Trophoblast cell (in vitro differentiated cells and primary cell): ENCODE results near the gene TARM1.

Experiments
- DNase-seq, 2 donors: peaks; one replicate each; pipeline ENCODE4 v3.0.0-alpha.2; 2016
- H2AFZ ChIP-seq: 2 replicates; pipeline ENCODE4 v1.6.1; 2013; ENCODE audit warnings: low read length, moderate library complexity, mild to moderate bottlenecking; ENCODE audit not compliant: insufficient read depth, poor library complexity
- H2AK5ac ChIP-seq: 2 replicates; pipeline ENCODE4 v1.6.1; 2013; ENCODE audit warnings: mild to moderate bottlenecking, low read length
- H2BK120ac ChIP-seq: 2 replicates; pipeline ENCODE4 v1.6.1; 2013; ENCODE audit warnings: low read length, mild to moderate bottlenecking, moderate library complexity; ENCODE audit not compliant: insufficient read depth, poor library complexity
- H2BK12ac ChIP-seq: 2 replicates; pipeline ENCODE4 v1.6.1; 2013; ENCODE audit warnings: mild to moderate bottlenecking, low read length, moderate library complexity
- H2BK5ac ChIP-seq: 2 replicates; pipeline ENCODE4 v1.6.1; 2013; ENCODE audit warnings: low read length, low read depth, moderate library complexity, mild to moderate bottlenecking; ENCODE audit not compliant: poor library complexity
- H3K14ac ChIP-seq: 2 replicates; pipeline ENCODE4 v1.6.1; 2013; ENCODE audit warnings: mild to moderate bottlenecking, low read length
- H3K18ac ChIP-seq: 2 replicates; pipeline ENCODE4 v1.6.1; 2013; ENCODE audit warnings: mild to moderate bottlenecking, low read length
- H3K23ac ChIP-seq: 2 replicates; pipeline ENCODE4 v1.6.1; 2013; ENCODE audit warnings: low read length
- H3K27ac ChIP-seq: 2 replicates; pipeline ENCODE4 v1.5.1; 2013; ENCODE audit warnings: low read depth, mild to moderate bottlenecking, inconsistent platforms, low read length, moderate library complexity
- H3K27me3 ChIP-seq: 2 replicates; pipeline ENCODE4 v1.6.1; 2013; ENCODE audit warnings: inconsistent platforms, mild to moderate bottlenecking, low read length, moderate library complexity; ENCODE audit not compliant: insufficient read depth
- H3K36me3 ChIP-seq, 2 experiments: 1 replicate in 1 of 2; 2 replicates in 1 of 2; pipeline ENCODE4 v1.6.1; 2013; ENCODE audit warnings: low read length in 2 of 2, mild to moderate bottlenecking in 2 of 2, moderate library complexity in 1 of 2; ENCODE audit not compliant: insufficient read depth in 2 of 2, control insufficient read depth in 1 of 2
- H3K4ac ChIP-seq: 2 replicates; pipeline ENCODE4 v1.6.1; 2013; ENCODE audit warnings: low read depth, mild to moderate bottlenecking, low read length, moderate library complexity
- H3K4me1 ChIP-seq, 2 experiments: 1 replicate in 1 of 2; 2 replicates in 1 of 2; pipeline ENCODE4 v1.6.1; 2013; ENCODE audit warnings: low read length in 2 of 2, mild to moderate bottlenecking in 2 of 2, moderate library complexity in 1 of 2; ENCODE audit not compliant: insufficient read depth in 2 of 2, control insufficient read depth in 1 of 2
- H3K4me2 ChIP-seq: 2 replicates; pipeline ENCODE4 v1.6.1; 2013; ENCODE audit warnings: inconsistent platforms, mild to moderate bottlenecking, low read length, moderate library complexity
- H3K4me3 ChIP-seq: 2 replicates; pipeline ENCODE4 v1.5.1; 2013; ENCODE audit warnings: mild to moderate bottlenecking, low read depth, low read length, inconsistent platforms
- H3K79me1 ChIP-seq: one replicate; pipeline ENCODE4 v1.6.1; 2013; ENCODE audit warnings: low read length
- H3K79me2 ChIP-seq: 2 replicates; pipeline ENCODE4 v1.6.1; 2013; ENCODE audit warnings: low read length, mild to moderate bottlenecking; ENCODE audit not compliant: control insufficient read depth, insufficient read depth, poor library complexity
- H3K9ac ChIP-seq: 2 replicates; pipeline ENCODE4 v1.6.1; 2013; ENCODE audit warnings: mild to moderate bottlenecking, low read length
- H3K9me3 ChIP-seq: 2 replicates; pipeline ENCODE4 v1.6.1; 2013; ENCODE audit warnings: low read depth, mild to moderate bottlenecking, control low read depth, inconsistent platforms, low read length; ENCODE audit not compliant: insufficient read depth
- H4K12ac ChIP-seq: 2 replicates; pipeline ENCODE4 v1.6.1; 2013; ENCODE audit warnings: low read depth, mild to moderate bottlenecking, low read length, moderate library complexity
- H4K8ac ChIP-seq: 2 replicates; pipeline ENCODE4 v1.6.1; 2013; ENCODE audit warnings: low read depth, mild to moderate bottlenecking, low read length, moderate library complexity
- H4K91ac ChIP-seq: one replicate; pipeline ENCODE4 v1.6.1; 2013; ENCODE audit warnings: low read depth, mild to moderate bottlenecking, low read length, moderate library complexity
- WGBS: extraction: QIAGEN DNeasy Blood & Tissue Kit; methylation state at CpG from one replicate; pipeline ENCODE4 v1.1.7; 2013; ENCODE audit warnings: missing lambda C conversion rate; ENCODE audit not compliant: insufficient read length, insufficient coverage; ENCODE audit errors: extremely low coverage; 5-methylcytosine and 5-hydroxymethylcytosine counted together

The TARM1 gene

GRCh38 chr19:54029930-54030490 lies 51.2 kb downstream of the TARM1 start:
- no peaks in the 10 kb centered on the region for H3K4me1 ChIP-seq
- DNase-seq, result peak; percentile 61 to 84
- H2BK120ac ChIP-seq, result no peak overlapping the region
- H2BK5ac ChIP-seq, result no peak overlapping the region
- no peak overlapping the region for H3K4ac ChIP-seq
- no peaks in the 10 kb centered on the region for H3K79me2 ChIP-seq
- no peak overlapping the region for H3K27ac ChIP-seq
- no peak overlapping the region for H2BK12ac ChIP-seq
- H4K12ac ChIP-seq, result no peak overlapping the region
- no peak overlapping the region for H3K4me3 ChIP-seq
- no CpG with 5 or more reads among the region's 9 CpGs for WGBS
- H3K27me3 ChIP-seq, result no peaks in the 10 kb centered on the region
- H4K8ac ChIP-seq, result no peak overlapping the region
- H3K36me3 ChIP-seq, result no peaks in the 10 kb centered on the region
- no peak overlapping the region for H4K91ac ChIP-seq
- no peak overlapping the region for H2AFZ ChIP-seq
- no peak overlapping the region for H3K9ac ChIP-seq
- no peak overlapping the region for H3K14ac ChIP-seq
- H3K18ac ChIP-seq, result no peak overlapping the region
- H3K9me3 ChIP-seq, result no peaks in the 10 kb centered on the region
- H3K4me2 ChIP-seq, result no peak overlapping the region
- H2AK5ac ChIP-seq, result no peak overlapping the region
- H3K79me1 ChIP-seq, result no peaks in the 10 kb centered on the region
- H3K23ac ChIP-seq, result no peak overlapping the region

DNA sequence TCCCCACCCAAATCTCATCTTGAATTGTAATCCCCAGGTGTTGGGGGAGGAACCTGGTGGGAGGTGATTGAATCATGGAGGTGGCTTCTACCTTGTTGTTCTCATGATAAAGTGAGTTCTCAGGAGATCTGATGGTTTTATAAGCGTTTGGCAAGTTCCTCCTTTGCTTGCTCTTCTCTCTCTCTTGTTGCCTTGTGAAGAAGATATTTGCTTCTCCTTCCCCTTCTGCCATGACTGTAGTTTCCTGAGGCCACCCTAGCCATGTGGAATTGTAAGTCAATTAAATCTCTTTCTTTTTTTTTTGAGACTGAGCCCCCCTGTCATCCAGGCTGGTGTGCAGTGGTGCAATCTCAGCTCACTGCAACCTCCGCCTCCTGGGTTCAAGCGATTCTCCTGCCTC lies 51.9 kb downstream of the TARM1 start:
- WGBS, result no CpG with 5 or more reads among the region's 3 CpGs
- DNase-seq, result no peak
- Histone ChIP-seq H2BK12ac (no peak overlapping the region), H3K4me2 (no peak overlapping the region), H2BK120ac (no peak overlapping the region), H3K23ac (no peak overlapping the region), H3K36me3 (no peaks in the 10 kb centered on the region), H4K12ac (no peak overlapping the region), H3K4me1 (no peaks in the 10 kb centered on the region), H3K4me3 (no peak overlapping the region), H2AFZ (no peak overlapping the region), H2BK5ac (no peak overlapping the region), H3K18ac (no peak overlapping the region), H2AK5ac (no peak overlapping the region), H3K79me2 (no peaks in the 10 kb centered on the region), H4K91ac (no peak overlapping the region), H3K27me3 (no peaks in the 10 kb centered on the region), H3K9ac (no peak overlapping the region), H3K79me1 (no peaks in the 10 kb centered on the region), H3K27ac (no peak overlapping the region), H3K14ac (no peak overlapping the region), H4K8ac (no peak overlapping the region), H3K9me3 (no peaks in the 10 kb centered on the region), H3K4ac (no peak overlapping the region)

GRCh38 chr19:54026656-54027055 lies 54.5 kb downstream of the TARM1 start:
- Histone ChIP-seq H3K27ac (no peak overlapping the region), H3K4me3 (no peak overlapping the region), H2BK5ac (no peak overlapping the region), H3K4ac (no peak overlapping the region), H2BK120ac (no peak overlapping the region), H3K23ac (no peak overlapping the region), H3K14ac (no peak overlapping the region), H2AK5ac (no peak overlapping the region), H3K18ac (no peak overlapping the region), H3K79me2 (no peaks in the 10 kb centered on the region), H3K79me1 (no peaks in the 10 kb centered on the region), H3K9ac (no peak overlapping the region), H3K4me2 (no peak overlapping the region), H4K91ac (no peak overlapping the region), H3K27me3 (no peaks in the 10 kb centered on the region), H2AFZ (no peak overlapping the region), H3K36me3 (no peaks in the 10 kb centered on the region), H4K12ac (no peak overlapping the region), H2BK12ac (no peak overlapping the region), H3K9me3 (peaks cover 2% of the 10 kb centered on the region), H3K4me1 (no peaks in the 10 kb centered on the region), H4K8ac (no peak overlapping the region)
- no peak for DNase-seq
- no CpG with 5 or more reads among the region's 7 CpGs for WGBS

GRCh38 chr19:54024660-54025059 lies 56.5 kb downstream of the TARM1 start:
- no CpG with 5 or more reads among the region's 9 CpGs for WGBS
- no peak for DNase-seq
- Histone ChIP-seq H3K9me3 (peaks cover 2% of the 10 kb centered on the region), H3K27me3 (no peaks in the 10 kb centered on the region), H2BK12ac (no peak overlapping the region), H3K4me1 (no peaks in the 10 kb centered on the region), H3K4me2 (no peak overlapping the region), H3K9ac (no peak overlapping the region), H2AFZ (no peak overlapping the region), H3K36me3 (no peaks in the 10 kb centered on the region), H2BK120ac (no peak overlapping the region), H3K79me2 (no peaks in the 10 kb centered on the region), H2BK5ac (no peak overlapping the region), H3K27ac (no peak overlapping the region), H4K8ac (no peak overlapping the region), H4K12ac (no peak overlapping the region), H3K4me3 (no peak overlapping the region), H3K23ac (no peak overlapping the region), H4K91ac (no peak overlapping the region), H3K18ac (no peak overlapping the region), H3K14ac (no peak overlapping the region), H3K79me1 (no peaks in the 10 kb centered on the region), H3K4ac (no peak overlapping the region), H2AK5ac (no peak overlapping the region)
